WERI-Rb-1 (cell line): ENCODE data around the gene IP6K1.

Experiments used
- DNase-seq: peaks from one replicate; pipeline ENCODE4 v3.0.0-alpha.2; 2020
- H3K27ac ChIP-seq: fragments of 250-450 bp; sonication (Bioruptor Pico); 2 replicates; pipeline ENCODE4 v1.5.1; 2020; ENCODE audit warnings: mild to moderate bottlenecking, moderate library complexity
- H3K27me3 ChIP-seq: fragments of 250-450 bp; sonication (Bioruptor Pico); 2 replicates; pipeline ENCODE4 v1.5.1; 2021; ENCODE audit warnings: mild to moderate bottlenecking, low read depth, moderate library complexity; ENCODE audit not compliant: insufficient read depth, severe bottlenecking
- H3K36me3 ChIP-seq: fragments of 250-450 bp; sonication (Bioruptor Pico); 2 replicates; pipeline ENCODE4 v1.5.1; 2020; ENCODE audit warnings: mild to moderate bottlenecking, moderate library complexity
- H3K4me3 ChIP-seq: 2 replicates; pipeline ENCODE4 v1.5.1; 2011; ENCODE audit warnings: low read depth, mild to moderate bottlenecking, control low read depth, low read length
- H3K9me3 ChIP-seq: fragments of 250-450 bp; sonication (Bioruptor Pico); 2 replicates; pipeline ENCODE4 v1.5.1; 2021; ENCODE audit warnings: mild to moderate bottlenecking, moderate library complexity; ENCODE audit not compliant: severe bottlenecking
- TF ChIP-seq, protein P1 (sequence below): IDR thresholded peaks from 2 replicates; pipeline ENCODE4 v1.5.1; 2011; ENCODE audit warnings: low read depth, mild to moderate bottlenecking, control low read depth, inconsistent platforms, low read length

The IP6K1 gene

DNA sequence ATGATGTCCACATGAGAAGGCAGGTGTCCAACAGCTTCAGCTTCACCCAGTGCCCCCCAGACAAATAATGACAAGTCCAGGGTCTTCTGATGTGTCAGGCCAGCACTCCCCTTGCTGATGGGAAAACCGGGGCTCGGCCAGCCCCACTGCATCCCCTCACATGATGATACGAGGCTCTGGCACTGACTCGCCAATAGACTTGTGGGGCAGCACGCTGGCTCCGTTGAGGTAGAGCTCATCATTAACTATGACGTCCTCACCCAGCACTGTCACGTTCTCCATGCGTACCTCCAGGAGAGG, 64.8 kb downstream of the IP6K1 start:
- Histone ChIP-seq H3K9me3 (no peaks in the 10 kb centered on the region), H3K36me3 (peaks cover 47% of the 10 kb centered on the region), H3K27ac (no peak overlapping the region), H3K4me3 (no peak overlapping the region), H3K27me3 (no peaks in the 10 kb centered on the region)
- TF ChIP-seq, protein P1, sequence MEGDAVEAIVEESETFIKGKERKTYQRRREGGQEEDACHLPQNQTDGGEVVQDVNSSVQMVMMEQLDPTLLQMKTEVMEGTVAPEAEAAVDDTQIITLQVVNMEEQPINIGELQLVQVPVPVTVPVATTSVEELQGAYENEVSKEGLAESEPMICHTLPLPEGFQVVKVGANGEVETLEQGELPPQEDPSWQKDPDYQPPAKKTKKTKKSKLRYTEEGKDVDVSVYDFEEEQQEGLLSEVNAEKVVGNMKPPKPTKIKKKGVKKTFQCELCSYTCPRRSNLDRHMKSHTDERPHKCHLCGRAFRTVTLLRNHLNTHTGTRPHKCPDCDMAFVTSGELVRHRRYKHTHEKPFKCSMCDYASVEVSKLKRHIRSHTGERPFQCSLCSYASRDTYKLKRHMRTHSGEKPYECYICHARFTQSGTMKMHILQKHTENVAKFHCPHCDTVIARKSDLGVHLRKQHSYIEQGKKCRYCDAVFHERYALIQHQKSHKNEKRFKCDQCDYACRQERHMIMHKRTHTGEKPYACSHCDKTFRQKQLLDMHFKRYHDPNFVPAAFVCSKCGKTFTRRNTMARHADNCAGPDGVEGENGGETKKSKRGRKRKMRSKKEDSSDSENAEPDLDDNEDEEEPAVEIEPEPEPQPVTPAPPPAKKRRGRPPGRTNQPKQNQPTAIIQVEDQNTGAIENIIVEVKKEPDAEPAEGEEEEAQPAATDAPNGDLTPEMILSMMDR = no peak
- DNase-seq = no peak

DNA sequence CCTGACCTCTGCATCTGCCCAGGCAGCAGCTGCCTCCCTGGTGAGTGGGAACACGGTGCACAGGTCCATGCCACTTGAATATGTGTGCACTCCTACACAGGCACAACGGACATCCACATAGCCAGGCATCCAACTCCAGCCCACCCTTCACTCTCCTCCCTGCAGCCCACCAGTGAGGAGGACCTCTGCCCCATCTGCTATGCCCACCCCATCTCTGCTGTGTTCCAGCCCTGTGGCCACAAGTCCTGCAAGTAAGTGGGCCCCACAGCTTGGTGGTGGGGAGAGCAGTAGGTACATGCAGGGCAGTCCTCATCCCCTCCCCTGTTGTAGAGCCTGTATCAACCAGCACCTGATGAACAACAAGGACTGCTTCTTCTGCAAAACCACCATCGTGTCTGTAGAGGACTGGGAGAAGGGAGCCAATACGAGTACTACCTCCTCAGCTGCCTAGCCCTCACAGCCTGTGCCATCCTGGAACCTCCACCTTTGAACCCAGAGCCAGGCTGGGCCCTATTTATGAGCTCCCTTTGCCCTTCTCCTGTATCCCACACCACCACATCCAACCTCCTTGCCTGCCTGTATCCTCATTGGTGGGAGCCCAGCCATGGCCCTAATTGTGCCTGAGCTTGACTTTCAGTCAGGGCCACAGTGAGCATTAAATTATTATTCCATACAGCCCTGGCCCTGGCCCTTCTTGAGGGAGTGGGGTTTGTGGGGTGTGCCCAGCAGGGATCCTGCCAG, 65.3 kb downstream of the IP6K1 start:
- H3K27ac ChIP-seq = no peak overlapping the region

DNA sequence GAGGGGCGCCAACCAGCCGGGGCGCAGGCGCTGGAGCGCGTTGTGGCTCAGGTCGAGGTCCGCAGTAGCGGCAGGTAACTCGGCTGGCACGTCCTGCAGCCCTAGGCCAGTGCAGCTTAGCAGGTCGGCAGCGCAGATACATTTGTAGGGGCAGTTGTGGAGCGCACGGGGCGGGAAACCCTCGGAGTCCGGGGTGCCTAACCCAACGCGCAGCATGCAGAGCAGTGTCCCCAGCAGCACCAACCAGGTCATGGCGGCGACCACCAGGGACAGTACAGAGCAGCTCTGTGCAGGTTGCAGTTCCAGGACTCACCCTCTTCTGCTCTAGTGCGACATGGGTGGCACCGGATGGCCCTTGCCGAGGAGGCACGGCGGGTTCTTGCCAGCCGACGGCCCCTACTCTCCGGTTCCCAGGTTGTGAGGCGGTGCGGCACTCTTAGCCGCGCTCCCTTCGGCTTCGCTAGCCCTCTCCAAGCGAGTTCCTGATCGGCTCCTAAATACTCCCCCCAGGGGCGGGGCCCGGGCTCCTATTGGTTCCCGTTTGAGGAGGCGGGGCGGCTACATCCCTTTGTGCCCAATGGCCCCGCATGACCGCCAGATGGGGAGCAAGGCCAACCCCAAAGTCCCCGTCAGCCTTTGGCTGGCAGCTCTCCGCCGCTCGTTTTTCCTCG, 67.0 kb downstream of the IP6K1 start, which contains the start of gene AMIGO3:
Gene AMIGO3, minus strand, starts transcription at position 471 of the 671 bp plus-strand sequence. Its CDS starts 219 bp downstream, at position 252.
- TF ChIP-seq, protein P1 = peak; percentile 85
- peak within 1 kb of the TSS; percentile 46 for H3K4me3 ChIP-seq
- peak within 1 kb of the TSS; percentile 38 for H3K27ac ChIP-seq
- peak; percentile 96 for DNase-seq
- peaks cover 46% of the 10 kb centered on the region for H3K36me3 ChIP-seq
- H3K9me3 ChIP-seq = no peaks in the 10 kb centered on the region
- H3K27me3 ChIP-seq = no peaks in the 10 kb centered on the region

More for the DNA sequence above, 65.3 kb downstream of the IP6K1 start:
- no peaks in the 10 kb centered on the region for H3K9me3 ChIP-seq
- H3K27me3 ChIP-seq = no peaks in the 10 kb centered on the region
- peaks cover 47% of the 10 kb centered on the region for H3K36me3 ChIP-seq
- DNase-seq = no peak
- no peak overlapping the region for H3K4me3 ChIP-seq
- TF ChIP-seq, protein P1 = no peak

DNA sequence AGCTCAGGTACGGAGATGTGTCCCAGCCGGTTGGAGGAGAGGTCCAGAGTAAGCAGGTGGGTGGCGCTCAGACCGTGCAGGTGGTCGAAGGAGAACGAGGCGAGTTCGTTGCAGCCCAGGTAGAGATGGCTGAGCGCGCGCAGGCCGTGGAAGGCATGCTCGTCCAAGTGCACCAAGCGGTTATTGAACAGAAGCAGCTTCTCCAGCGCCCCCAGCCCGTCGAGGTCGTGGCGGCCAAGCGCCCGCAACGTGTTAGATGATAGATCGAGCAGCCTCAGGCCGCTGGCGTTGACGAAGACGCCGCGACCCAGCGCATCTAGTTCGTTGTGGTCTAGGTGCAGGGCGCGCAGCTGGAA, 67.5 kb downstream of the IP6K1 start:
- TF ChIP-seq, protein P1 = no peak
- Histone ChIP-seq H3K36me3 (peaks cover 46% of the 10 kb centered on the region), H3K9me3 (no peaks in the 10 kb centered on the region), H3K27me3 (no peaks in the 10 kb centered on the region), H3K4me3 (peak overlapping the region; percentile 46), H3K27ac (peak overlapping the region; percentile 38)
- no peak for DNase-seq

DNA sequence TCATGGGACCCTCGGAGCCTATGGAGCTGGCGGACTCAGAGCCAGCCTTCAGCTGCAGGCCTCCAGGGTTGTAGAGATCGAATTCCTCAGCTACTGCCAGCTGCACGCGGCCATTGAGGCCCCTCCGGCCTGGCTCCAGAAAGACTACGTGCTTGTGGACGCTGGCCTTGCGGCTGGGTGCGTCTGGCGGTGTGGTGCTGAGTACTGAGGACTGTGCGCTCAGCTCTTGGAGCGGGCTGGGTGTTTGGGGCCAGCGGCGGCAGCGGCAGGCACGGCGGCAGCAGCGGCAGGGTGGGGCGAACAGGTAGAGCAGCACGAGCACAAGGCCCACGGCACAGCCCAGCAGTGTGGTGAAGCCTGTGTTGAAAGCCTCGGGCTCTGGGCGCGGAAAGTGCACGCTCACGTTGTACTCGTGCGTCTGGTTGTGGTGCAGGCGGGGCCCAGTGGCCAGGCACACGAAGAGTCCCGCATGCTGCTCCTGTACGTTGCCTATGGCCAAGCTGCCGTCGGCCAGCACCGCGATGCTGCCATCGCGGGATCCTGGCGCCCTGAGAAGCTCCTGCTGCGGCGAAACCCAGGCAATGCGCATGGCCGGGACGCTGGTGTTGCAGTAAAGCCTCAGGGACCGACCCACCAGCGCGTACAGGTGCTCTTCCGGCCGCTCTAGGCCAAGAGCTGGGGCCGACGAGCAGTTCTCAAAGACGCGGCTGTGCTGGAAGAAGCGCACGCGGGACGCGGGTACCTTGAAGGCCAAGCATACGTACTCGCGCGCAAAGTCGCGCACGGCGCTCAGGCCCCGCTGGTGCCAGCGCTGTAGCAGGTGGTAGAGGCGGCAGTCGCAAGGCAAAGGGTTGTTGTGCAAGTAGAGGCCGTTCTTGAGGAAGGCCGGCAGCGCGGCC, 68.1 kb downstream of the IP6K1 start:
- Histone ChIP-seq H3K9me3 (no peaks in the 10 kb centered on the region), H3K27me3 (no peaks in the 10 kb centered on the region), H3K27ac (no peak overlapping the region), H3K4me3 (no peak overlapping the region), H3K36me3 (peaks cover 42% of the 10 kb centered on the region)
- no peak for DNase-seq
- TF ChIP-seq, protein P1 = no peak
